ENCODE data around the gene NCAPG2.
"Not testable (repeated sequence)": the region's sequence is repeated elsewhere in the genome, so short reads cannot be mapped to it uniquely, and the experiment has no call there.

The NCAPG2 gene

GRCh38 chr7:158626289-158626688, 78.3 kb downstream of the NCAPG2 start:
- DNase-seq, result not testable (repeated sequence)

GRCh38 chr7:158623241-158623640, 81.4 kb downstream of the NCAPG2 start:
- DNase-seq, result no peak

- DNase-seq, result no peak
These were observed 83.7 kb downstream of the NCAPG2 start for GRCh38 chr7:158620839-158621441.

GRCh38 chr7:158620418-158620817, 84.2 kb downstream of the NCAPG2 start:
- no peak for DNase-seq

- DNase-seq, result no peak
These were observed 85.9 kb downstream of the NCAPG2 start for GRCh38 chr7:158618745-158619140.

GRCh38 chr7:158617737-158618128, 86.9 kb downstream of the NCAPG2 start:
- DNase-seq, result no peak

GRCh38 chr7:158616050-158616449, 88.6 kb downstream of the NCAPG2 start:
- no peak for DNase-seq

- no peak for DNase-seq
These were observed 89.9 kb downstream of the NCAPG2 start for GRCh38 chr7:158614700-158615099.

GRCh38 chr7:158613481-158613880, 91.1 kb downstream of the NCAPG2 start:
- no peak for DNase-seq

- DNase-seq, result no peak
These were observed 92.1 kb downstream of the NCAPG2 start for GRCh38 chr7:158612546-158612945.

- no peak for DNase-seq
These were observed 93.1 kb downstream of the NCAPG2 start for GRCh38 chr7:158611541-158611940.

GRCh38 chr7:158609313-158609974, 95.2 kb downstream of the NCAPG2 start:
- DNase-seq, result no peak

GRCh38 chr7:158607563-158607962, 97.0 kb downstream of the NCAPG2 start:
- DNase-seq, result no peak

- no peak for DNase-seq
These were observed 97.8 kb downstream of the NCAPG2 start for GRCh38 chr7:158606671-158607424.

- DNase-seq, result no peak
These were observed 98.5 kb downstream of the NCAPG2 start for GRCh38 chr7:158606129-158606528.

GRCh38 chr7:158603773-158604755, 100.5 kb downstream of the NCAPG2 start:
- DNase-seq, result no peak

GRCh38 chr7:158602905-158603772, 101.5 kb downstream of the NCAPG2 start:
- DNase-seq, result no peak

GRCh38 chr7:158602041-158602440, 102.6 kb downstream of the NCAPG2 start:
- DNase-seq, result no peak

- DNase-seq, result no peak
These were observed 103.5 kb downstream of the NCAPG2 start for GRCh38 chr7:158601090-158601489.

- DNase-seq, result no peak
These were observed 107.9 kb downstream of the NCAPG2 start for GRCh38 chr7:158596745-158597144.

GRCh38 chr7:158596309-158596708, 108.3 kb downstream of the NCAPG2 start:
- DNase-seq, result no peak

GRCh38 chr7:158595068-158595467, 109.5 kb downstream of the NCAPG2 start:
- no peak for DNase-seq
